Stimulated activated CD4-positive, alpha-beta T cell treated with anti-CD3 and anti-CD28 coated beads, Interleukin-4, amount 100 ng/mL, for 48 hours (primary cell): ENCODE results near the gene BSG.
"Not testable (repeated sequence)": the region's sequence is repeated elsewhere in the genome, so short reads cannot be mapped to it uniquely, and the experiment has no call there.

Experiments used
- DNase-seq, 2 donors: peaks; one replicate each; pipeline ENCODE4 v3.0.0-alpha.2; 2020; ENCODE audit warnings: low read depth in 2 of 2

BSG gene

DNA sequence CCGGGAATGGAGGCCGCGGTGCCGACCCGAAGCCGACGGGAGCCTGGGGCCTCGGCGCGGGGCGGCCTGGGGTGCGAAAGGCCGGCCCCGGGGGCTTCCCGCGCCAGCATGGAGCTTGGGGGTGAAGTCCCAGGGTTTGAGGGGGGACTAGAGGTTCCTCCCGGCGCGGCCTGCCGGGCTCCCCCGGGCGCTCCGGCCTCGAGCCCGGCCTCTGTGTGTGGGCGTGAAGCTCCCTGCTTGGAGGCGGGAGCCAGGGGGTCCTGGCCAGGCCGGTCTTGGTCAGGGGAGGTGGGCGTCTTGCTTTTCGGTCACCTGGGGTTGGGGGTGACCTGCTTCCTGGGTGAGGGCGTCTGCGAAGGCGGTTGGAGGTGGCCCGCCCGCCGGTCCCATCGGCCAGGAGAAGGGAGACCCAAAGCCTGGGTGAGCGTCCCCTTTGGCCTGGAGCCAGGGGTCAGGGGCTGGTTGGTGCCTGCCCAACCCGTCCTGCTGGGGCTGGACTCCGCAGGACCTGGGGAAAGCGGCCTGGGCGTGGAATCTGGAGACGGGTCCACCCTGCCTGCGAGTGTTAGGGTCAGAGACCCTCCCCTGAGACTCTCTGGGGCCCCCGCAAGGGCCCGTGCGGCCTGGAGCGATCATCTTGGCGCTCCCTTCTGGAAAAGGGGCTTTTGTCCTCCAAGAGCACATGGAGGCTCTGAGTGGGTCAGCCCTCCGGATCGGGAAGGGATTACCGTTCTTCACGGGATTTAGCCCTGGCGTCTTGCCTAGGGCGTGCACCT, 535 bp downstream of the BSG start:
- no peak for DNase-seq

DNA sequence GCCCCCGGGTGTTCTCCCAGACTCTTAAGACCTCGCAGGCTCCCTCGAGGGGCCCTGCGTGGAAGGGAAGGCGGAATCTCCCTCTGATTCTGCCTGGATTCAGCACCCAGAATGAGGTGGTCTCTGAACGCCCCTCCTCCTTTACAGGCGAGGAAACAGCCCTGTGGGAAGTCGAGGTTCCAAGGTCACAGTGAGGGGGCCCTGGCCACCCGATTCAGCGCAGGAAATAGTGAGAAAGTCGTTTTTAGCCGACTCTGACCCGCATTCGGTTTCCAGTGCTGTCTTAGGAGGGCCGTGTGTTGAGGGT, 1.1 kb downstream of the BSG start:
- DNase-seq, result no peak

DNA sequence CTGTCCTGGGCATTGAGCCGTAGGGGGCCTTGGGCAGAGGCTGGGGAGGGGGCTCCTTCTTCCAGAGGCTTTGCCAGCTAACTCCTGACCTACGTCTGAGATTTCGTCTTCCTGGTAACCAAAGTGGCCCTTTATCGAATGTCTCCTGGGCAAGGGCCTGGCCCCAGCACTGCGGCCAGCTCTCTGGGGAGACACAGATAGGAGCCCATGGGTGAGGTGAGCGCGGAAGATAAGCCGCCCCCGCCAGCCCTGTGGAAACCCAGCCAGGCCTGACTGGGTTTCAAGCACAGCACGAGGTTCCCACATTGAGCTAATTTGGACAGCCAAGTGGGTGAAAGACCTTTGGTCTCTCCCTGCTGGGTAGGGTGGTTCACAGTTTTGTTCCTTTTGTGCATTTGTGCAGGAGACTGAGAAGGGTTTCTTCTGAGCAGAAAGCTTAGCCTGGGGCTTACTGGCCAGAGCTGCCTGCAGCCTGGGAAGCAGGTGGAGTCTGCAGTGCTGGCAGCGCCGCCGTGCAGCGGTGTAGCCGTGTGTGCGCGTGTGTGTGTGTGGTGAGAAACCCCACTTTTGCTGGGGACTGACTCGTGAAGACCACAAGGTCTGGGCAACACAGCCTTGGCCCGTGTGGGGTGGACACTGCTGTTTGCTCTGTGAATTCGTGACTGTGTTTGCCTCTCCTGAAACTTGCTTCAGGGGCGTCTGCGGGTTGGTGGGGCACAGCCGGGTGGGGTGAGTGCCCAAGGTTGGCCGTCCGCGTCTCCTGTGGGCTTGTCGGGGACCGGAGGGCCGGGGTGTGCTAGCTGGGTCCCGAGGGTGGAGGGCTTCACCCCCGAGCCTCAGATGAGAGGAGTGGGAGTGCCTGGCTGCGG, 2.5 kb downstream of the BSG start:
- DNase-seq, result no peak

DNA sequence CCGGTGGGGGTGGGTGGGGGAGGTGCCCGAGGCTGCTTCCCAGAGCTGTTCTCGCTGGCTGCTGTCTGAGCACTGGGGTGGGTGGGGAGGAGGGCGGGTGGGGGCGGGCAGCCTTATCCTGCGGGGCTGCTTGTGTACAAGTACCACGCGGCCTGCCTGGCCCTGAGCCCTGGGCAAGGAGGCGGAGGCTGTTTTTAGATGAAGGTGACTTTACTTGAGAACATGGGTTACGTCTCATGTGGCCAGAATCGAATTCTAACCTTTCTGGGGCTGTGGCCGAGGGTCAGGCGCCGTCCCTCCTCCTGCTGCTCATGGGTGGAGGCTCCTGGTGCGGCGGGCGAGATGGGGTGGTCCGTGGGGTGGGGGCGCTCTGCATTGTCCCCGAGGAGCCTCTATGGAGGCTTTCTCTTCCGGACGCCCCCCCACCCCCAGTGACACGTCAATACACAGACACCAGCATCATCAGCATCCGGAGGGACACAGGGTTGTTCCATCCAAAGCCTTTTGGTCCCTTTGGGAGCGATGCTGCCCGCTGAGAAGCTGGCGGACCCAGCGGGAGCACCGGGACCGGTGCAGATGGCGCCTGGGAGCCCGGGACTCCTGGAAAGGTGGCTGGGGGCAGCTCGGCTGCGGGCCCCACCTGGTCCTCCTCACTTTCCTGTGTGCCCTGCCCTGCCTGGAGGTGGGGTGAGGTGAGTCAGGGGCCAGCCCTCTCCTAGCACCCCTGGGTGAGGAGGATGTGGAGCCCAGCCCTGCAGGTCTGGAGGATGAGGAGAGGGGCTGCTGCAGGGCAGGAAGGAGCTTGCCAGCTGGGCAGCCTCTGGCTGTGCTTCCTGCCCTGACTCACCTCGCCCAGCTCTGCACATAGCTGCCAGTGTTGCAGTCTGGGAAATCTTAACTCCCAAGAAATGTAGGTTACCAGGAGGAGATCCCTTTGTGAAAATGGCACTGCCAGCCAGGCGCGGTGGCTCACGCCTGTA, 3.4 kb downstream of the BSG start:
- no peak for DNase-seq

DNA sequence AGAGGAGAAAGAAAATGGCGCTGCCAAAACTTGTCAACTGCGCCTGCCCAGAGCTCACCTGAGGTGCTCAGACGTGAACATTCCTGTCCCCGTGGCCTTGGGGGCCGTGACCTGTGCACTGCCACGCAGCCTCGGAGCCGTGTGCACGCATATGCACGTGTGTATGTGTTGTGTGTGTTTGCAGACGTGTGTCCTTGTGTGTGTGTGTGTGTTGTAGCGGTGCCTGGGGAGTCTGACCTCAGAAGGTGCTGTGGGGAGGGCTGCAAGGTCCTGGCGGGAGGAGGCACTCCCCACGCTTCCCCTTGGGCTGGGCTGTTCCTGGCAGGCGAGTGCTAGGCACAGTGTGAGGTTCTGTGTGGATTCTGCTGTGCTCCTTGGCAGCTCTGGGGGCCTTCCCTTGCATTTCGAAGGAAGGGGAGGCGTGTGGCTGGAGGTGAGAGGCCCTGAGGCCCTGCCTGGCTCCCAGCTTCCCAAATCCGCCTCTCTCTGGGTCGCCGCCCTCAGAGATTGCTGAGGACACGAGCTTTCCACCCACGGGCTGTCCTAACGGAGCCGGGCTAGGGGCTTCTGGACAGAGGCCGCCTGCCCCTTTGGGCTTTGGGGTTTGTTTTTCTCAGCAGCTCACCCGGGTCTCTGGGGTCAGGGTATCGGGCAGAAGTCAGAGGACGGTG, 4.5 kb downstream of the BSG start:
- no peak for DNase-seq

DNA sequence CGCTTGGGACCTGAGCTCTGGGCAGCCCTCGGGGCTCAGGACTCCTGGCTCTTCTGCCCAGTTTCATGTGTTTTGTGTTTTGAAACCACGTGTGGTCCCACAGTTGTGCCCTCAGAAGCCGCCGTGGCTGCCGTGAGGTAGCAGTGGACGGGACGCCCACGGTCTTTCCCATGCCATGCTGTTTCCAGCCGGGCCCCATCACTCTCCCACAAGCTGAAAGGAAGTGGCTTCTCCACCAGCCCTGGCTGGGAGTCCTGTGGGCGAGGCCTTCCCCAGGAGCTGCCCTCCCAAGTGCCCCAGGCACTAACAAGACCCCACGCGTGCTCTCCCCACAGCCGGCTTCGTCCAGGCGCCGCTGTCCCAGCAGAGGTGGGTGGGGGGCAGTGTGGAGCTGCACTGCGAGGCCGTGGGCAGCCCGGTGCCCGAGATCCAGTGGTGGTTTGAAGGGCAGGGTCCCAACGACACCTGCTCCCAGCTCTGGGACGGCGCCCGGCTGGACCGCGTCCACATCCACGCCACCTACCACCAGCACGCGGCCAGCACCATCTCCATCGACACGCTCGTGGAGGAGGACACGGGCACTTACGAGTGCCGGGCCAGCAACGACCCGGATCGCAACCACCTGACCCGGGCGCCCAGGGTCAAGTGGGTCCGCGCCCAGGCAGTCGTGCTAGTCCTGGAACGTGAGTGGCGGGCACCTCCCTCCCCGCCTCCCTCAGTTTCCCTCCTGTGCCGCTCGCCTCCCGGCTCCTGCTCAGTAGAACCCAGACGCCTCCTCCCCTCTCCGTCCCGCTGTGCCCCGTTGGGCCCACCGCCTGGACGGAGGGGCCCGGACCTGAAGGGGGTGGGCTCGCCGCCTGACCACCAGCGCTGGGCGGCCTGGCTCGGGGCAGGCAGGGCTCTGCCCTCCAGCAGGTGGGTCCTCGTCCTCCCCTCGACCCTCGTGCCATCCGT, 5.3 kb downstream of the BSG start:
- DNase-seq, result no peak

DNA sequence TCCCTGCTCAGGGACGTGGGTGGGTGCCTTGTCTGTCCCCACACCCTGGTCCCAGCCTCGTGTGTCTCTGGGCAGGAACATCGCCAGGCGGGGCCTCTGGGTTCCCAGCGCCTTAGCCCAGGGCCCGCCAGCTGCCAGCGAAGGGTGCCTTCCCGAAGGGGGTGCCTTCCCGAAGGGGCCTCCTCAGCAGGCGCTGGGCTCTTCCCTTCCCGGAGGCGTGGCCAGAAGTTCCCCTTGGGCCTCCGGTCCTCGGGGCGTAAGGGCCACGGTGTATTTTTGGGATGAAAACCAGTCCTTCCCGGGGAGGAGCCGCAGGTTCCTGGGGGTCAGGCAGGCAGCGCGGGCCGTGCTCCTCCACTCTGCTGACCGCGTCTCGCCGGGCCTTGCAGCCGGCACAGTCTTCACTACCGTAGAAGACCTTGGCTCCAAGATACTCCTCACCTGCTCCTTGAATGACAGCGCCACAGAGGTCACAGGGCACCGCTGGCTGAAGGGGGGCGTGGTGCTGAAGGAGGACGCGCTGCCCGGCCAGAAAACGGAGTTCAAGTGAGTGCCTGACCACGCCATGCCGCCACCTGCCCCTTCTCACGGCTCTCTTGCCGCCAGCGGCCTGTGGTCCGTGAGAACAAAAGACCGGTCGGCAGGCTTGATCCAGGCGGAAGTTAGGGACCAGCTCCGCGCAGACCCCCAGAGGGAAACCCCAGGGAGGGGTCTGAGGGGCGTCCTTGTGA, 6.9 kb downstream of the BSG start:
- DNase-seq, result no peak

DNA sequence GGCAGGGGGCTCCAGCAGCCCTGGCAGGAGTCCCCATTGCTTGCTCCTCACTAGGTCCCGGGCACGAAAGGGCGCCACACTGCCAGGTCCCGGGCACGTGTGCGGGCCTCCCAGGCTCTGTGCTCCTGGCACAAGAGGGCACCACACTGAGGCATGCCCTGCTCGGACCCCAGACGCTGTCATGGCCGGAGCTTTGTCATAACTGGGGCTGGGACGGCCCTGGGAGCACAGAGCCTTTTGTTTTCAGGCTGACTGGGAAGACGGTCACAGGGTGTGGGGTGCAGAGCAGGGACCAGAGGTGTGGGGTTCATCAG, 7.4 kb downstream of the BSG start:
- no peak for DNase-seq

DNA sequence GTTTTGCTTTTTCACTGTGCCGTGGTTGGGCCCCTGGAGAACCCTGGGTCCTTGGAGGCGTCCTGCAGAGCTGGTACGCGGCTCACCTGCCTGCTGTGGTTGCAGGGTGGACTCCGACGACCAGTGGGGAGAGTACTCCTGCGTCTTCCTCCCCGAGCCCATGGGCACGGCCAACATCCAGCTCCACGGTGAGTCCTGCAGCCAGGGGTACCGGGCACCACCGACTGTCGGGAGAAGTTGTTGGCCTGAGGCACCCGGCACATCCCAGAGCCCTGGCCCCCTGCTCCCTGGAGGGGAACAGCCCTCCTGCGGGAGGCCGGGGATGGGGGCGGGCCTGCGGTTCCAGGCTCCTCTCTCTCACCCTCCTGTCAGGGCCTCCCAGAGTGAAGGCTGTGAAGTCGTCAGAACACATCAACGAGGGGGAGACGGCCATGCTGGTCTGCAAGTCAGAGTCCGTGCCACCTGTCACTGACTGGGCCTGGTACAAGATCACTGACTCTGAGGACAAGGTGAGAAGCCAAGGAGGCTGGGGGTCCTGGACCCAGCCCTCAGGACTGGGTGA, 8.0 kb downstream of the BSG start:
- DNase-seq, result no peak

DNA sequence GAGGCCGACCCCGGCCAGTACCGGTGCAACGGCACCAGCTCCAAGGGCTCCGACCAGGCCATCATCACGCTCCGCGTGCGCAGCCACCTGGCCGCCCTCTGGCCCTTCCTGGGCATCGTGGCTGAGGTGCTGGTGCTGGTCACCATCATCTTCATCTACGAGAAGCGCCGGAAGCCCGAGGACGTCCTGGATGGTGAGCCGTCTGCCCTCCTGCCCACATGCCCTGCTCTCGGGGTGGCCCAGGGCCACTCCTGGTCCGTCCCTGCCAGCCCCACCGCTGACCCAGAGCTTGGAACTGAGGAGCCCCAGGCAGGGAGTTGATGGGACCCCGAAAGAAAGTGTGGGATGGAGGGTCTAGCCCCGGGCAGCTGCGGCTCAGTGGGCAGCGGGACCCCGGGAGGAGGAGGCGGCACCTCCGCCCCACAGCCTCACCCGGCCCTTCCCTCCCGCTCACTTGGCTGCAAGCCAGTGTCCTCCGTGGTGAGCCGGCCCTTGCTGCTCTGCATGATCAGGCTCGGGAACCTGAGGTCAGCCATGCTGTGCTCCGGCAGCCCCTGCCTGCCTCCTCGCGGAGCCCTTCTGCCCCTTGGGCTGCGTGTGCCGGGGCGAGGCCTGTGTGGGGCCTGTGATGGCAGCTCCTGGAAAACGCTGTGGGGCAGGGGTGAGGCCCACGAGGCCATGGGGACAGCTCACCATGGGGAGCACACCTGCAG, 9.2 kb downstream of the BSG start:
- no peak for DNase-seq

DNA sequence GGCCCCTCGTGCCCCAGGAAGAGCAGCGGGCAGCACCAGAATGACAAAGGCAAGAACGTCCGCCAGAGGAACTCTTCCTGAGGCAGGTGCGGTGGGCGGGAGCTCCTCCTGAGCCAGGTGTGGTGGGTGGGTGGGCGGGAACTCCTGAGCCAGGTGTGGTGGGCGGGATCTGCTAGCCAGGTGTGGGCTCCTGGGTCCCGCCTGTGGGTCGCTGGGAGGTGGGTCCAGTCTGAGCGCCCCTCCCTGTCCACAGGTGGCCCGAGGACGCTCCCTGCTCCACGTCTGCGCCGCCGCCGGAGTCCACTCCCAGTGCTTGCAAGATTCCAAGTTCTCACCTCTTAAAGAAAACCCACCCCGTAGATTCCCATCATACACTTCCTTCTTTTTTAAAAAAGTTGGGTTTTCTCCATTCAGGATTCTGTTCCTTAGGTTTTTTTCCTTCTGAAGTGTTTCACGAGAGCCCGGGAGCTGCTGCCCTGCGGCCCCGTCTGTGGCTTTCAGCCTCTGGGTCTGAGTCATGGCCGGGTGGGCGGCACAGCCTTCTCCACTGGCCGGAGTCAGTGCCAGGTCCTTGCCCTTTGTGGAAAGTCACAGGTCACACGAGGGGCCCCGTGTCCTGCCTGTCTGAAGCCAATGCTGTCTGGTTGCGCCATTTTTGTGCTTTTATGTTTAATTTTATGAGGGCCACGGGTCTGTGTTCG, 10.3 kb downstream of the BSG start:
- no peak for DNase-seq

DNA sequence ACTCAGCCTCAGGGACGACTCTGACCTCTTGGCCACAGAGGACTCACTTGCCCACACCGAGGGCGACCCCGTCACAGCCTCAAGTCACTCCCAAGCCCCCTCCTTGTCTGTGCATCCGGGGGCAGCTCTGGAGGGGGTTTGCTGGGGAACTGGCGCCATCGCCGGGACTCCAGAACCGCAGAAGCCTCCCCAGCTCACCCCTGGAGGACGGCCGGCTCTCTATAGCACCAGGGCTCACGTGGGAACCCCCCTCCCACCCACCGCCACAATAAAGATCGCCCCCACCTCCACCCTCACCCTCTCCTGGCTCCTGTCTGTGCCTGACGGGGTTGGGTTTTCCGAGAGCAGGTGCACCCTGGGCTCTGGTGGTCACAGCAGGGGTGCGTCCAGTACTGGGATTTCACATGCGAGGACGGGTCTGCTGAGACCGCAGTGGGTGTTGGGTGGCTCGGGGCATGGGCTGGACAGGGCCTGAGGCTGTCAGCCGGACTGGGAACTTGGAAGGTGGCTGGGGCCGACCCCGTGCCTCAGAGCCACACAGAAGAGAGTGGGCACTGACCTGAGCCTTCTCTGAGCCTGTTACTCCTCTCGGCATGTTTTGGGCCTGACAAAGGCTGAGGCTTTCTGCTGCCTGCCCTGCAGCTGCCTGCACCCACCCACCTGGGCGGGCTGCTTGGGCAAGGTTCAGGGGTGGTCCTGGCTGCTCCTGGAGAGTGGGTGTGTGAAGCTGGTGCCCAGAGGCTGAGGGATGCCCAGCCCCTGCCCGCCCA, 11.0 kb downstream of the BSG start:
- no peak for DNase-seq

DNA sequence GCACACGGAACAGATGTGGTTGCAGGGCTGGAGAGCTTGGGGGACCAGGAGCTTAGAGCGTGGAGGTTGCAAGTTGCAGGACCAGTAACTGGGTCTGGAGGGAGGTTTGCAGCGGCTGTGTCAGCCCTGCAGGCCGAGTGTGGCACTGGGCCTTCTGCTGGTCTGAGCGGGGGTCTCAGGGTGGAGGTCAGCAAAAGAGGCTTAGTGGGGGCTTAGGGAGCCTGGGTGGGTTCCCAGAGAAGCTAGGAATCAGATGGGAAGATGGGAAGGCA, 11.5 kb downstream of the BSG start:
- DNase-seq, result no peak

DNA sequence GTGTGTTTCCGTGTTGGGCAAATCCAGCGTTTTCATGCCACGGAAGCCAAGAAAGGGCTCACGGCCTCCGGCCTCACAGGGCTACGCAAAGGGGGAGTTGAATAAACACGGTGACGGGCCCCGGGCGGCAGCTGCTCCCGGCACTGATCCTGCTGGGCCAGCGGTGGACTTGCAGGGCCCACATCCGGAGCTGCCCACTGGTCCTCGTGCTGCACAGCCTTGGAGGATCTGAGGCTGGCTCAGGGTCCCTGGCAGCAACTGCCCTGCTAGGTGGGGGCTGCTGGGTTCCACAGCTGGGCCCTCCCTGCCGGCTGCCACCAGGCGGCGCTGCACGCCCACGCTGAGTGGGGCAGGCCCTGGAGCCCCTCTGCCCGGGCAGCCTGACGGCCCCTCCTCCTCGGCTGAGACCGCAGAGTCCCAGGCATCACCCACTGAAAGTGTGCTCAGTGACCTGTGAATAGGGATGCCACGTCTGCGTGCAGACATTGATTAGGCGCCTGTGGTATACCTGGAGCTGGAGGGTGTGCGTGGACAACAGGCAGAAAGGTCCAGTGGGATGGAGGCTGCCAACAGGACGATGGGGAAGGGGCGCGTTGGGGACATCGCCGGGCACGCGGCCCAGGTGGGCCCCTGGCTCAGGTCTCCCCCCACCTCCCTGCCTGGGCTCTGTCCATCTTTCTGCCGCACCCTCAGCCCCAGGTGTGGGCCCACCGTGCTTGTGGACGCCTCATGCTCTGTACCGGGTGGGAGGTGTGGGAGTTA, 12.0 kb downstream of the BSG start:
- peak; percentile 49 to 63 for DNase-seq

DNA sequence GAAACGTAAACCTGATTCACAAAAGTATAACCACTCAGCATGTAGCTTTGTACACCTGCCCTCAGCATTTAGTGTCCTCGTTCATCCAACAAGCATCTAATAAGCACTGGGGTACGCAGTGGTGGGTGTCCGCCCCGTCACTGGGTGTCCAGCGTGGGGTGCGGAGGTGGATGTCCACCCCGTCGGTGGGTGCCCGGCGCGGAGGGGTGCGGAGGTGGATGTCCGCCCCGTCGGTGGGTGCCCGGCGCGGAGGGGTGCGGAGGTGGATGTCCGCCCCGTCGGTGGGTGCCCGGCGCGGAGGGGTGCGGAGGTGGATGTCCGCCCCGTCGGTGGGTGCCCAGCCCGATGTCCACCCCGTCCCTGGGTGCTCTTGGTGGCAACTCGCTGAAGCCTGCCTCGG, 12.8 kb downstream of the BSG start:
- not testable (repeated sequence) for DNase-seq

DNA sequence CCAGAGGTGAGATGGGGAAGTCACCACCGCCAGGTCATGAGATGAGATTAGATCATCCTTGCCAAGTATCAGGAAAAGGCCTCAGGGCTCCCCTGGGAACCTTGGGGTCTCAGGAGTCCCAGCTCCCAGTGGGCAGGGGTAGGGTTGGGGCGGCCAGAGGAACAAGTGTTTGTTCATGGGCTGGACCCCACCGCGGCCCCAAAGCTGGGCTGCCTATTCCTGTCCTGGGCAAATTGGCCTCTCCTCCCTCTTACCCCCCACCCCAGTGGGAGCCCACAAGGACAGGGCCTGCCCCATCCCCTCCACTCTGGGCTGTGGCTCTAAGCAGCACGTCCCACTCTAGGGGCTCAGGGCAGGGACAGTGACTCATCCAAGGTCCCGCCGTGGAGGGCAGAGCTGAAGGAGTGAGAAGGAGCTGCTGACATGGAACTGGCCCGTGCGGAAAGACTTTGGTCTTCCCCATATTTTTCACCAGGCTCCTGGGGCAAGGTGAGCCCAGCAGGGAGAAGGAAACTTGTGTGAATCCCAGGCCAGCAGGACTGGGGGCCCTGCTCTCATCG, 13.2 kb downstream of the BSG start:
- DNase-seq, result no peak
